ENCODE measurements around the gene MEP1B. TPM values are rescaled to one million over a fixed set of nuclear protein-coding genes. Genes with fewer than 3 reads are reported as not detected.
A peak's percentile ranks its signal among the peaks of the same experiment; 100 is the strongest.
"Not testable (repeated sequence)": the region's sequence is repeated elsewhere in the genome, so short reads cannot be mapped to it uniquely, and the experiment has no call there.

MEP1B gene
- total RNA-seq, 1 donor from 2014 or later: 0.15 TPM

DNA sequence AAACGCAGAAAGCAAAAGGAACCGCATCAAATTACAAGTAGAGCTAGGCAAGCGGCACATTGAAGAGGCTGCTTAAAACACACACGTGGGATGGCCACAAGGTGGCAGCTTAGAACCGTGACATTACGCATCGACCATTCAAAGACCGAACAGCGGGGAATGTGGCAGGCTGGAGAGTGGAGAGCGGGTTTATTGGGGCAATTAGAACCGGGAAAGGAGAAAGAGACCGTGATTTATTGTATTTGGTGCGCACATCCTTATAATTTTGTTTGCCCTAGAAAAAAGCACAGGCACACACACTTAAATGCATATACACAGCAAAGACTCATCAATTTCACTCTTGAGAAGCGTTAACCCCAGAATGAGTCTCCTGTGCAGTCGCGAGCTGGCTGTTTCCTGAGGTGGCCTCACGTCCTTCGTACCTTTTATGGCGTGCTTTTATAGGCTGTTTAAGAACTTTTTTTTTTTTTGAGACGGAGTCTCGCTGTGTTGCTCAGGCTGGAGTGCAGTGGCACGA is 31.7 kb upstream of the MEP1B start:
- DNase-seq (ENCODE audit: low spot score): peak; percentile 73
- TF ChIP-seq, protein P1, sequence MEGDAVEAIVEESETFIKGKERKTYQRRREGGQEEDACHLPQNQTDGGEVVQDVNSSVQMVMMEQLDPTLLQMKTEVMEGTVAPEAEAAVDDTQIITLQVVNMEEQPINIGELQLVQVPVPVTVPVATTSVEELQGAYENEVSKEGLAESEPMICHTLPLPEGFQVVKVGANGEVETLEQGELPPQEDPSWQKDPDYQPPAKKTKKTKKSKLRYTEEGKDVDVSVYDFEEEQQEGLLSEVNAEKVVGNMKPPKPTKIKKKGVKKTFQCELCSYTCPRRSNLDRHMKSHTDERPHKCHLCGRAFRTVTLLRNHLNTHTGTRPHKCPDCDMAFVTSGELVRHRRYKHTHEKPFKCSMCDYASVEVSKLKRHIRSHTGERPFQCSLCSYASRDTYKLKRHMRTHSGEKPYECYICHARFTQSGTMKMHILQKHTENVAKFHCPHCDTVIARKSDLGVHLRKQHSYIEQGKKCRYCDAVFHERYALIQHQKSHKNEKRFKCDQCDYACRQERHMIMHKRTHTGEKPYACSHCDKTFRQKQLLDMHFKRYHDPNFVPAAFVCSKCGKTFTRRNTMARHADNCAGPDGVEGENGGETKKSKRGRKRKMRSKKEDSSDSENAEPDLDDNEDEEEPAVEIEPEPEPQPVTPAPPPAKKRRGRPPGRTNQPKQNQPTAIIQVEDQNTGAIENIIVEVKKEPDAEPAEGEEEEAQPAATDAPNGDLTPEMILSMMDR (IDR thresholded peaks at IDR 0.05; ENCODE audit: unreplicated experiment): peak; percentile 79
- no peak overlapping the region for H3K4me3 Mint-ChIP-seq (ENCODE audit: unreplicated experiment)
- H3K27ac Mint-ChIP-seq (ENCODE audit: unreplicated experiment): peak overlapping the region; percentile 8
- H3K4me1 Mint-ChIP-seq (ENCODE audit: unreplicated experiment): peaks cover 12% of the 10 kb centered on the region
- H3K36me3 Mint-ChIP-seq (ENCODE audit: low read depth, unreplicated experiment): no peaks in the 10 kb centered on the region
- peaks cover 2% of the 10 kb centered on the region for H3K27me3 Mint-ChIP-seq (ENCODE audit: unreplicated experiment)
- H3K9me3 Mint-ChIP-seq (ENCODE audit: unreplicated experiment): no peaks in the 10 kb centered on the region

DNA sequence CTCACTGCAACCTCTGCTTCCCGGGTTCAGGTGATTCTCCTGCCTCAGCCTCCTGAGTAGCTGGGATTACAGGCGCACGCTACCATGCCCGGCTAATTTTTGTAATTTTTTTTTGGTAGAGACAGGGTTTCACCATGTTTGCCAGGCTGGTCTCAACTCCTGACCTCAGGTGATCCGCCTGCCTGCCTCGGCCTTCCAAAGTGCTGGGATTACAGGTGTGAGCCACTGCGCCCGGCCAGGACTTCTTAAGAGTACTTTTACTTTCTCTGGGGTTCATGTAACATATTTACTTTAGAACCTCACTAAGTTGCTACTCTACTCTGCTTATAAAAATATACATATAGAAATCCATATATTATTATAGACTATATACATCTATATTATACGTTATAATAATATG is 31.2 kb upstream of the MEP1B start:
- H3K27me3 Mint-ChIP-seq (ENCODE audit: unreplicated experiment); H3K4me3 Mint-ChIP-seq (ENCODE audit: unreplicated experiment): not testable (repeated sequence)

DNA sequence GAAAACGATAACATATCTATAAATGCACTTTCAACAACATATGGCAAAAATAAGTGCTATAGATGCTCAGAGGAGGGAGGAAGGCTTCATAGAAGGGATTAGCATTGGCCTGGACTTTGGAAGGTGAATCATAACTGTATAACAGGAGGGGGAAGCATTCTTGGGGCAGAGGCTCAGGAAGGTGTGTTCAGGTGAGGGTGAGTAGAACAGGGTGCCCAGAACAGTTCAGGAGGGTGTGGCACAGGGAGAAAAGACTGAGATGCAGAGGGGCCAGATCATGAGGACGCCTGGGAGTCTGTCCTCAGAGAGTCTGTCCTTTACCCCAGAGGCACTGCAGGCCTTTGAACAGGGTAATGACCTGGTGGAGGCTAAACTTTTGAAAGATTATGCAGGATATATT is 29.3 kb upstream of the MEP1B start:
- TF ChIP-seq, protein P1 (IDR thresholded peaks at IDR 0.05; ENCODE audit: unreplicated experiment): no peak
- Mint-ChIP-seq H3K4me3 (ENCODE audit: unreplicated experiment) (no peak overlapping the region), H3K9me3 (ENCODE audit: unreplicated experiment) (no peaks in the 10 kb centered on the region), H3K27ac (ENCODE audit: unreplicated experiment) (no peak overlapping the region), H3K27me3 (ENCODE audit: unreplicated experiment) (no peaks in the 10 kb centered on the region), H3K36me3 (ENCODE audit: low read depth, unreplicated experiment) (no peaks in the 10 kb centered on the region), H3K4me1 (ENCODE audit: unreplicated experiment) (peaks cover 6% of the 10 kb centered on the region)
- no peak for DNase-seq (ENCODE audit: low spot score)

More for the DNA sequence above, 31.2 kb upstream of the MEP1B start:
- not testable (repeated sequence) for H3K27ac Mint-ChIP-seq (ENCODE audit: unreplicated experiment); H3K36me3 Mint-ChIP-seq (ENCODE audit: low read depth, unreplicated experiment); H3K9me3 Mint-ChIP-seq (ENCODE audit: unreplicated experiment); DNase-seq (ENCODE audit: low spot score)
- H3K4me1 Mint-ChIP-seq (ENCODE audit: unreplicated experiment): peaks cover 12% of the 10 kb centered on the region

DNA sequence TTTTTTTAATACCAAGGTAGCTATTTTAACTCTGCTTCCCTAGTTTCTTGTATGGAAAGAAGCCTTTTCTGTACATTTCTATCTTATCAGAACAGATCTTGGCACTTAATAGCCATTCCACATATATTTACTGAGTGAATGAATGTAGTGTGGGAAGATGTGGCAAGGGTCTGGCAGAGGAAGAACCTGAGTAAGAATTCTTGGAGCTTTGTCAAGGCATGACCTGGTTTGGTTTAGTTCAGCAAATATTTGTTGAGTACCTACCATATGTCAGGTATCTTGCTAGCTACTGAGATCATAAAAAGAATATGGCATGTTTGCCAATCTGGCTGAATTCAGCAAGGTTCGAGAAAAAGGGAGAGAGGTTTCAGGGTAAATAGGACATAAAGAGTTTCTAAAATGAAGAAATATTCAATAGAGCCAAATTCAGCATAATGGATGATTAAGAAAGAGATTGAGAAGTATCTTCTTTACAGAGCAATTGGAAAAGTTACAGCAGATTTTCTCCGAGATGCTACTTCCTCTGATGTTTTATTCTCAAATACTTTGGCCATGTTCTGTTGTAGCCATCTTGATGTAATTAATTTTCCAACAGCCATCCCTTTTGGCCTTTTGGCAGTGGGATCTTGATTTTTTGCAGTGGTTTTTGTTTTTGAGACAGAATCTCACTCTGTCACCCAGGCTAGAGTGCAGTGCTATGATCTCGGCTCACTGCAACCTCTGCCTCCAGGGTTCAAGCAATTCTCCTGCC is 21.7 kb upstream of the MEP1B start:
- no peaks in the 10 kb centered on the region for H3K9me3 Mint-ChIP-seq (ENCODE audit: unreplicated experiment)
- TF ChIP-seq, protein P1 (IDR thresholded peaks at IDR 0.05; ENCODE audit: unreplicated experiment): no peak
- H3K4me1 Mint-ChIP-seq (ENCODE audit: unreplicated experiment): no peaks in the 10 kb centered on the region
- no peak overlapping the region for H3K4me3 Mint-ChIP-seq (ENCODE audit: unreplicated experiment)
- H3K27ac Mint-ChIP-seq (ENCODE audit: unreplicated experiment): no peak overlapping the region
- H3K36me3 Mint-ChIP-seq (ENCODE audit: low read depth, unreplicated experiment): no peaks in the 10 kb centered on the region
- H3K27me3 Mint-ChIP-seq (ENCODE audit: unreplicated experiment): no peaks in the 10 kb centered on the region
- no peak for DNase-seq (ENCODE audit: low spot score)

DNA sequence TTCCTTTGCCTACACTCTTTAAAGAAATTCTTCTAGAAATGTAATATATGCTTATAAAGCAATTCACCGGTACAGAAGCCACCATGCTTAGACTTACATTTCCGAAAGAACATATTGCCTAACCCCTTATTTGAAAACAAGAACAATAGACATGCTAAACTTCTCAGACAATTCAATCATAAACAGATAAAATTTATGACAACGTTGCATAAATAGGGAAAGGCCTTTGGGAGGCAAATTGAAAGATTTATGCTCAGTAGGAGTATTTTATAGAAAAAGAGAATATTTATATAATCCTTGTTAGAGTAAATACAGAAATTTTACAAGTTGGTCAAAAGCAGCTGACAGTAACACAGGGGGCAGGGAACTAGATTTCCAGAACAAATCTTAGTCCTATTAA is 16.2 kb upstream of the MEP1B start:
- no peaks in the 10 kb centered on the region for H3K36me3 Mint-ChIP-seq (ENCODE audit: low read depth, unreplicated experiment)
- no peaks in the 10 kb centered on the region for H3K4me1 Mint-ChIP-seq (ENCODE audit: unreplicated experiment)
- H3K27ac Mint-ChIP-seq (ENCODE audit: unreplicated experiment): no peak overlapping the region
- no peak for DNase-seq (ENCODE audit: low spot score)
- TF ChIP-seq, protein P1 (IDR thresholded peaks at IDR 0.05; ENCODE audit: unreplicated experiment): no peak
- no peaks in the 10 kb centered on the region for H3K27me3 Mint-ChIP-seq (ENCODE audit: unreplicated experiment)
- H3K4me3 Mint-ChIP-seq (ENCODE audit: unreplicated experiment): no peak overlapping the region
- H3K9me3 Mint-ChIP-seq (ENCODE audit: unreplicated experiment): no peaks in the 10 kb centered on the region

Data from endothelial cell (in vitro differentiated cells).